Left ventricle myocardium inferior (tissue), 1 donor: ENCODE results near the gene GLTP. TPM values are rescaled to one million over a fixed set of nuclear protein-coding genes. Genes with fewer than 3 reads are reported as not detected.

Experiments used
- DNase-seq: peaks from one replicate; pipeline ENCODE4 v3.0.0-alpha.2; 2020
- H3K27ac ChIP-seq: fragments of 200-600 bp; replicated peaks from 2 replicates; pipeline ENCODE4 v1.8.0; 2021
- H3K27me3 ChIP-seq: fragments of 200-600 bp; 2 replicates; pipeline ENCODE4 v1.8.0; 2021; ENCODE audit warnings: low read depth
- H3K36me3 ChIP-seq: fragments of 200-600 bp; 2 replicates; pipeline ENCODE4 v1.8.0; 2021
- H3K4me1 ChIP-seq: fragments of 200-600 bp; 2 replicates; pipeline ENCODE4 v1.8.0; 2021
- H3K4me3 ChIP-seq: fragments of 200-600 bp; 2 replicates; pipeline ENCODE4 v1.8.0; 2021; ENCODE audit warnings: mild to moderate bottlenecking, moderate library complexity
- H3K9me3 ChIP-seq: fragments of 200-600 bp; replicated peaks from 2 replicates; pipeline ENCODE4 v1.8.0; 2021
- CTCF ChIP-seq: fragments of 200-600 bp; IDR thresholded peaks from 2 replicates; pipeline ENCODE4 v1.8.0; 2021; ENCODE audit warnings: antibody characterized with exemption, mild to moderate bottlenecking, borderline replicate concordance
- intact Hi-C: fragments of 100-400 bp; cut with micrococcal nuclease; formaldehyde crosslinking; loops from one replicate; pipeline ENCODE4 v1.11.0; 2022
- total RNA-seq: library from RNA; stranded (reverse); fragmentation: NEBNext Ultra II Directional; extraction: Animal tissue kit (Norgen Biotek cat#: 25700); gene quantifications from one replicate; pipeline ENCODE4 v1.2.1, GENCODE V29; 2021
- donor health status: DM: no; HTN: yes; CAD: no; lungs with severe emphysema.

GLTP gene
- total RNA-seq, 1 donor from 2014 or later: 20.0 TPM

- Histone ChIP-seq H3K36me3 (peaks cover 91% of the 10 kb centered on the region), H3K27me3 (no peaks in the 10 kb centered on the region), H3K4me3 (no peak overlapping the region), H3K9me3 (no peaks in the 10 kb centered on the region), H3K27ac (no peak overlapping the region), H3K4me1 (no peaks in the 10 kb centered on the region)
- DNase-seq: no peak
- intact Hi-C loops: no loop called here
- no peak for TF ChIP-seq CTCF
Measured at GRCh38 chr12:109912855-109913321, 32.5 kb upstream of the GLTP start.

- no peak for TF ChIP-seq CTCF
- no peak overlapping the region for H3K4me3 ChIP-seq
- H3K36me3 ChIP-seq: peaks cover 91% of the 10 kb centered on the region
- intact Hi-C loops: no loop called here
- H3K27ac ChIP-seq: no peak overlapping the region
- H3K27me3 ChIP-seq: no peaks in the 10 kb centered on the region
- DNase-seq: no peak
- H3K4me1 ChIP-seq: no peaks in the 10 kb centered on the region
- no peaks in the 10 kb centered on the region for H3K9me3 ChIP-seq
Measured at GRCh38 chr12:109910969-109911348, 30.6 kb upstream of the GLTP start.

GRCh38 chr12:109910254-109910968 lies 30.1 kb upstream of the GLTP start:
- Histone ChIP-seq H3K36me3 (peaks cover 91% of the 10 kb centered on the region), H3K27me3 (no peaks in the 10 kb centered on the region)
- intact Hi-C loops: no loop called here

GRCh38 chr12:109905301-109905700 lies 25.0 kb upstream of the GLTP start:
- no peak overlapping the region for H3K4me3 ChIP-seq
- intact Hi-C loops: no loop called here
- peaks cover 74% of the 10 kb centered on the region for H3K36me3 ChIP-seq
- no peak overlapping the region for H3K27ac ChIP-seq
- peaks cover 19% of the 10 kb centered on the region for H3K4me1 ChIP-seq
- no peak for DNase-seq
- H3K27me3 ChIP-seq: no peaks in the 10 kb centered on the region
- no peaks in the 10 kb centered on the region for H3K9me3 ChIP-seq
- TF ChIP-seq CTCF: no peak

More at GRCh38 chr12:109910254-109910968, 30.1 kb upstream of the GLTP start:
- no peak overlapping the region for H3K4me3 ChIP-seq
- no peaks in the 10 kb centered on the region for H3K4me1 ChIP-seq
- no peak for DNase-seq
- no peak for TF ChIP-seq CTCF
- no peaks in the 10 kb centered on the region for H3K9me3 ChIP-seq
- H3K27ac ChIP-seq: no peak overlapping the region

GRCh38 chr12:109902891-109903418 lies 22.6 kb upstream of the GLTP start:
- H3K36me3 ChIP-seq: peaks cover 51% of the 10 kb centered on the region
- TF ChIP-seq CTCF: no peak
- DNase-seq: no peak

More at GRCh38 chr12:109902891-109903418, 22.6 kb upstream of the GLTP start:
- no peak overlapping the region for H3K4me3 ChIP-seq
- intact Hi-C loops: no loop called here
- no peaks in the 10 kb centered on the region for H3K9me3 ChIP-seq
- H3K4me1 ChIP-seq: peaks cover 27% of the 10 kb centered on the region
- no peak overlapping the region for H3K27ac ChIP-seq
- no peaks in the 10 kb centered on the region for H3K27me3 ChIP-seq
